Mesodermal cell (in vitro differentiated cells): ENCODE data around the gene CYTL1.

ENCODE experiments used
- H3K27ac ChIP-seq: 2 replicates; pipeline ENCODE4 v1.7.0; 2013; ENCODE audit warnings: mild to moderate bottlenecking, low read depth, low read length, moderate library complexity; ENCODE audit not compliant: severe bottlenecking
- H3K36me3 ChIP-seq: 2 replicates; pipeline ENCODE4 v1.7.1; 2013; ENCODE audit warnings: mild to moderate bottlenecking, low read length, moderate library complexity; ENCODE audit not compliant: control insufficient read depth, insufficient read depth
- H3K4me1 ChIP-seq: one replicate; pipeline ENCODE4 v1.7.1; 2013; ENCODE audit warnings: mild to moderate bottlenecking, low read length; ENCODE audit not compliant: insufficient read depth, control insufficient read depth, poor library complexity, severe bottlenecking
- H3K4me3 ChIP-seq: 2 replicates; pipeline ENCODE4 v1.7.0; 2013; ENCODE audit warnings: low read length, control low read depth, mild to moderate bottlenecking; ENCODE audit not compliant: insufficient read depth, poor library complexity, severe bottlenecking; ENCODE audit errors: extremely low read depth
- H3K9me3 ChIP-seq: 2 replicates; pipeline ENCODE4 v1.7.1; 2013; ENCODE audit warnings: mild to moderate bottlenecking, low read length, moderate library complexity; ENCODE audit not compliant: control insufficient read depth
- whole genome bisulfite sequencing, 2 experiments: methylation state at CpG; one replicate each; pipeline ENCODE4 v1.1.5; 2013; ENCODE audit warnings: missing lambda C conversion rate in 2 of 2; ENCODE audit not compliant: insufficient coverage in 2 of 2; 5-methylcytosine and 5-hydroxymethylcytosine counted together

The CYTL1 gene

GRCh38 chr4:5033281-5033841 lies 14.1 kb upstream of the CYTL1 start:
- Histone ChIP-seq H3K36me3 (no peaks in the 10 kb centered on the region), H3K4me1 (peaks cover 15% of the 10 kb centered on the region), H3K4me3 (no peak overlapping the region), H3K27ac (no peak overlapping the region), H3K9me3 (no peaks in the 10 kb centered on the region)
- 87 to 93% methylated on average over 7 of the region's 10 CpGs for WGBS, 2 experiments

DNA sequence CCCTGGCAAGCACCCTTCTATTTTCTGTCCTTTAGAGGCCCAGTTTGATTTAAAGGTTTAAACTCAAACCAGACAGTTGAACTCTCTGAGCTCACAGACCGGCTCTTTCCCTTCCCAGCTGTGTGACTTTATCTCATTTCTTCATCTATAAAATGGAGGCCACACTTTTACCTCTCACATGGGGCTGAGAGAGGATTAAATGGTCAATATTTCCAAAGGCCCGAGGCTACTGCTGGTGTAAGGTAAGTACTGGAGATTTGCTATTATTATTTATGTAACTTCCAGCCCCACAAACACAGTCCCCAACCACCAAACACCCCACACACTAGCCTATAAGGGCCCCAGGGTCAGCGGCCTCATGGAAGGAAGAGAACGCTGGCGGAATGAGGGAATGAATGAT lies 13.6 kb upstream of the CYTL1 start:
- 67 to 91% methylated on average over 1 to 3 of the region's 5 CpGs for WGBS, 2 experiments
- H3K9me3 ChIP-seq = no peaks in the 10 kb centered on the region
- H3K4me3 ChIP-seq = no peak overlapping the region
- no peaks in the 10 kb centered on the region for H3K36me3 ChIP-seq
- peaks cover 10% of the 10 kb centered on the region for H3K4me1 ChIP-seq
- H3K27ac ChIP-seq = no peak overlapping the region

- H3K36me3 ChIP-seq = no peaks in the 10 kb centered on the region
- peaks cover 5% of the 10 kb centered on the region for H3K4me1 ChIP-seq
- no peak overlapping the region for H3K27ac ChIP-seq
- H3K4me3 ChIP-seq = no peak overlapping the region
- WGBS, 2 experiments = 86% methylated on average over 1 of the region's 3 CpGs; no CpG with 5 or more reads in 1 of the 2 experiments
- no peaks in the 10 kb centered on the region for H3K9me3 ChIP-seq
These were observed 11.7 kb upstream of the CYTL1 start for GRCh38 chr4:5030927-5031326.

DNA sequence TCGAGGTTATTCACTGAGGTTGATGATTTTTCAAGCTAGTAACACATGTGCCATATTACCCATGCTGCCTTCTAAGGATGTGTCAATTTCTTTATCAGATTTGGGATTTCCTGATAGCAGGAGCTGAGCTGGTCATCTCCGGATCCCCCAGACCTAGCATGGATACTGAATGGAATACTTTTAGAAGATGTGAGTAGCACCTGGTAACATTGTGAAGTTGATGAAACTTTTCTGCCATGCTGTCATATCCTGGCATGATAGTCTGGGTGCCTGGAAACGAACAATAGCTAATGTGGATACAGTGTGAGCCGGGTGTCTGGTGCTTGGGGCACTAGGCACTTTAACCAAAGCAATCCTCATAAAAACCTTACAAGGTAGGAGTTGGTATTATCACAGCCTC lies 11.0 kb upstream of the CYTL1 start:
- H3K27ac ChIP-seq = no peak overlapping the region
- H3K4me1 ChIP-seq = peaks cover 5% of the 10 kb centered on the region
- no peak overlapping the region for H3K4me3 ChIP-seq
- 100% methylated on average over 1 of the region's 4 CpGs; no CpG with 5 or more reads in 1 of the 2 experiments for WGBS, 2 experiments
- no peaks in the 10 kb centered on the region for H3K9me3 ChIP-seq
- H3K36me3 ChIP-seq = no peaks in the 10 kb centered on the region

GRCh38 chr4:5029447-5029846 lies 10.2 kb upstream of the CYTL1 start:
- Histone ChIP-seq H3K4me1 (peaks cover 5% of the 10 kb centered on the region), H3K4me3 (no peak overlapping the region), H3K36me3 (no peaks in the 10 kb centered on the region), H3K9me3 (no peaks in the 10 kb centered on the region), H3K27ac (no peak overlapping the region)
- 84 to 90% methylated on average over 6 of the region's 8 CpGs for WGBS, 2 experiments

DNA sequence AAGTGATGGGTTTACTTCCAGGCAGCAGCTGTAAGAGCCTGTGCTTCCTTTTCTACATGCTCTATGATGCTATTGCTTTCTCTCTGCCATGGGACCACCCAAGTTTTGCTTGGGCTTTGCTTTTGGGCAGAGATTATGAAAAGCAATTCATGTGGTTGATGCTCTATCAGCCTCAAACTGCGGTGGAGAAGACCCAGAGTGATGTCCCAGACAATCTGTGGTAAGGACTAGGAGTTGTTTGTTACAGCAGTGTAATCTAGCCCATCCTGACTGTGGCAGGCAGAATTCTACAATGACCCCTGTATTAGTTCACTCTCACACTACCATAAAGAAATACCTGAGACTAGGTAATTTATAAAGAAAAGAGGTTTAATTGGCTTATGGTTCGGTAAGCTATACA lies 9.2 kb upstream of the CYTL1 start:
- no peaks in the 10 kb centered on the region for H3K4me1 ChIP-seq
- no peaks in the 10 kb centered on the region for H3K36me3 ChIP-seq
- H3K9me3 ChIP-seq = no peaks in the 10 kb centered on the region
- H3K27ac ChIP-seq = no peak overlapping the region
- no peak overlapping the region for H3K4me3 ChIP-seq
- WGBS, 2 experiments = 90 to 92% methylated on average over 1 to 2 of the region's 2 CpGs

DNA sequence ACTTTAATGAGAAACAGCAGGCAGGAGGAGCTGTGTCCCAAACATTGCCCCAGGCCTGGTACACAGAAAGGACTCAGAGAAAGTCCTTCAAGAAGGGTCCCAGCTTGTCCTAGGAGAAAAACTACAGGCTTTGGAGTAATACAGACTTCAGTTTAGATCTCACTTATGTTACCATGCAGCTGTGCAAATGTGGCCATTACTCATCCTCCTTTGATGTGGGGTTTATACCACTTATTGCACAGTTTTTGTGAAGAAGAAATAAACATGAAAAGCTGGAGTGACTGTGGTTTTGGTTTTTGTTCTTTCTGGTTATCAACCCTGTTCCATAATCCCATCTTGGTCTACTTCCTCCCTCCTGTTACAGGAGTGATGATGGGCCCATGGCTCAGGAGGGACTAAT lies 8.1 kb upstream of the CYTL1 start:
- Histone ChIP-seq H3K4me1 (no peaks in the 10 kb centered on the region), H3K36me3 (no peaks in the 10 kb centered on the region), H3K4me3 (no peak overlapping the region), H3K27ac (no peak overlapping the region), H3K9me3 (no peaks in the 10 kb centered on the region)

DNA sequence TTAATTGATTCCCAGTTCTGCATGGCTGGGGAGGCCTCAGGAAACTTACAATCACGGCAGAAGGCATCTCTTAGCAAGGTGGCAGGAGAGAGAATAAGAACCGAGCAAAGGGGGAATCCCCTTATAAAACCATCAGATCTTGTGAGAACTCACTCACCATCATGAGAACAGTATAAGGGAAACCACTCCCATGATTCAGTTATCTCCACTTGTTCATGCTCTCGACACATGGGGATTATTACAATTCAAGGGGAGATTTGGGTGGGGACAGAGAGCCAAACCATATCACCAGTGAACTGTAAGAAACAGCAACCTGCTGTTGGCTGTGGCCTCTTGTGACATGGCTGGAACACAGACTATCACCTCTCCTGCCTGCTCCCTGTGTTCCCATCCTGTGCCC lies 7.1 kb upstream of the CYTL1 start:
- 100% methylated on average over 2 of the region's 3 CpGs; no CpG with 5 or more reads in 1 of the 2 experiments for WGBS, 2 experiments
- Histone ChIP-seq H3K4me1 (no peaks in the 10 kb centered on the region), H3K36me3 (no peaks in the 10 kb centered on the region), H3K27ac (no peak overlapping the region), H3K9me3 (no peaks in the 10 kb centered on the region), H3K4me3 (no peak overlapping the region)

- H3K4me1 ChIP-seq = no peaks in the 10 kb centered on the region
- WGBS, 2 experiments = 89 to 92% methylated on average over 5 to 6 of the region's 6 CpGs
- H3K4me3 ChIP-seq = no peak overlapping the region
- H3K9me3 ChIP-seq = no peaks in the 10 kb centered on the region
- no peaks in the 10 kb centered on the region for H3K36me3 ChIP-seq
- no peak overlapping the region for H3K27ac ChIP-seq
These were observed 5.4 kb upstream of the CYTL1 start for GRCh38 chr4:5024673-5025072.

GRCh38 chr4:5021546-5021945 lies 2.3 kb upstream of the CYTL1 start:
- no peaks in the 10 kb centered on the region for H3K9me3 ChIP-seq
- no peaks in the 10 kb centered on the region for H3K36me3 ChIP-seq
- peaks cover 3% of the 10 kb centered on the region for H3K4me1 ChIP-seq
- no peak overlapping the region for H3K4me3 ChIP-seq
- no peak overlapping the region for H3K27ac ChIP-seq
- 89 to 97% methylated on average over 2 of the region's 3 CpGs for WGBS, 2 experiments

GRCh38 chr4:5020341-5020740 lies 1.1 kb upstream of the CYTL1 start:
- Histone ChIP-seq H3K36me3 (no peaks in the 10 kb centered on the region), H3K4me1 (peaks cover 3% of the 10 kb centered on the region), H3K27ac (no peak overlapping the region), H3K4me3 (no peak overlapping the region), H3K9me3 (no peaks in the 10 kb centered on the region)
- WGBS, 2 experiments = 88 to 100% methylated on average over 1 of the region's 1 CpG
